Uterus (tissue), 2 donors: ENCODE data around the gene RIMS1.

Source experiments
- CTCF ChIP-seq, 4 experiments: fragments of 200-600 bp in 2 of 4; fragments of 450-650 bp in 2 of 4; sonication (generic) in 2 of 4; IDR thresholded peaks; one replicate each; pipeline ENCODE4 v1.5.1; 2016 to 2019; ENCODE audit warnings: antibody characterized with exemption in 4 of 4, mild to moderate bottlenecking in 2 of 4, moderate library complexity in 1 of 4
- POLR2A ChIP-seq, 2 donors: fragments of 450-650 bp; IDR thresholded peaks; one replicate each; pipeline ENCODE4 v1.6.1; 2016; ENCODE audit warnings: antibody characterized with exemption in 2 of 2, mild to moderate bottlenecking in 1 of 2, moderate library complexity in 1 of 2

GRCh38 chr6:72381076-72381475 lies 494.7 kb downstream of the RIMS1 start:
- no peak for TF ChIP-seq CTCF (IDR thresholded peaks at IDR 0.05)
- no peak for TF ChIP-seq POLR2A (IDR thresholded peaks at IDR 0.05)
